K562 (cell line): ENCODE data around the gene UBAP1L. TPM values are rescaled to one million over a fixed set of nuclear protein-coding genes. Genes with fewer than 3 reads are reported as not detected.

Experiments used
- BDP1 ChIP-seq: IDR thresholded peaks from 3 replicates; pipeline ENCODE4 v1.6.1; 2011; ENCODE audit not compliant: insufficient read length, insufficient read depth
- CHD2 ChIP-seq: IDR thresholded peaks from 2 replicates; pipeline ENCODE4 v1.6.1; 2011; ENCODE audit warnings: low read depth, low read length
- CSDE1 ChIP-seq, 2 experiments: fragments of 450-650 bp; IDR thresholded peaks; 2 replicates each; pipeline ENCODE4 v1.6.1; 2016; ENCODE audit warnings: mild to moderate bottlenecking in 1 of 2
- CXXC5 ChIP-seq: fragments of 250-450 bp; sonication (Bioruptor Pico); IDR thresholded peaks from 2 replicates; pipeline ENCODE4 v1.8.0; 2022; ENCODE audit warnings: inconsistent platforms, mild to moderate bottlenecking, moderate library complexity
- ELF1 ChIP-seq: fragments of 200-800 bp; sonication (Bioruptor generic); IDR thresholded peaks from 2 replicates; pipeline ENCODE4 v1.6.1; 2016; ENCODE audit warnings: missing genetic modification characterization, missing compliant biosample characterization
- GTF2F1 ChIP-seq: IDR thresholded peaks from 2 replicates; pipeline ENCODE4 v1.6.1; 2011; ENCODE audit warnings: low read depth, low read length, improper control_type of control experiment
- HDAC6 ChIP-seq: IDR thresholded peaks from 2 replicates; pipeline ENCODE4 v1.6.1; 2012; ENCODE audit warnings: low read depth, mild to moderate bottlenecking, control low read depth, inconsistent platforms, low read length, moderate library complexity
- HLTF ChIP-seq: fragments of 450-650 bp; IDR thresholded peaks from 2 replicates; pipeline ENCODE4 v1.6.1; 2016
- L3MBTL2 ChIP-seq: fragments of 450-650 bp; IDR thresholded peaks from 2 replicates; pipeline ENCODE4 v1.6.1; 2016; ENCODE audit warnings: mild to moderate bottlenecking, moderate library complexity
- MTA1 ChIP-seq: fragments of 450-650 bp; IDR thresholded peaks from 2 replicates; pipeline ENCODE4 v1.6.1; 2017; ENCODE audit warnings: borderline replicate concordance
- NEUROD1 ChIP-seq: fragments of 150-350 bp; IDR thresholded peaks from 2 replicates; pipeline ENCODE4 v1.6.1; 2014; ENCODE audit warnings: borderline replicate concordance, low read length, low read depth; ENCODE audit not compliant: partially characterized antibody
- RBM14 ChIP-seq: fragments of 200-400 bp; formaldehyde crosslinking; IDR thresholded peaks from 2 replicates; pipeline ENCODE4 v1.6.1; 2018; ENCODE audit warnings: low read depth, mild to moderate bottlenecking, low read length, moderate library complexity, borderline replicate concordance; ENCODE audit not compliant: insufficient read depth
- SP2 ChIP-seq: IDR thresholded peaks from 2 replicates; pipeline ENCODE4 v1.6.1; 2011; ENCODE audit warnings: mild to moderate bottlenecking, low read depth, low read length, moderate library complexity; ENCODE audit not compliant: poor library complexity, severe bottlenecking; ENCODE audit errors: extremely low read depth
- STAG1 ChIP-seq: sonication (generic); formaldehyde crosslinking; IDR thresholded peaks from 2 replicates; pipeline ENCODE4 v1.5.0; 2020; ENCODE audit warnings: missing genetic modification reagents, borderline replicate concordance
- TBL1XR1 ChIP-seq, 2 experiments: IDR thresholded peaks; 2 replicates each; pipeline ENCODE4 v1.6.1; 2012; ENCODE audit warnings: improper control_type of control experiment in 2 of 2, low read length in 2 of 2, mild to moderate bottlenecking in 1 of 2
- TGIF2 ChIP-seq: sonication (generic); formaldehyde crosslinking; IDR thresholded peaks from 2 replicates; pipeline ENCODE4 v1.8.1; 2022; ENCODE audit warnings: mild to moderate bottlenecking, missing genetic modification reagents, moderate library complexity
- ZNF133 ChIP-seq: fragments of 250-450 bp; sonication (Bioruptor Pico); IDR thresholded peaks from 2 replicates; pipeline ENCODE4 v1.4.0; 2020; ENCODE audit warnings: mild to moderate bottlenecking
- ZNF146 ChIP-seq: IDR thresholded peaks from one replicate; pipeline ENCODE4 v1.6.1; 2018; ENCODE audit warnings: missing compliant biosample characterization; ENCODE audit not compliant: unreplicated experiment
- ZNF583 ChIP-seq: fragments of 250-450 bp; sonication (Bioruptor Pico); IDR thresholded peaks from 2 replicates; pipeline ENCODE4 v1.4.0; 2020
- polyA plus RNA-seq, 8 experiments: library from polyadenylated mRNA; depleted of rRNA in 4 of 8; stranded (reverse) in 5 of 8; unstranded in 3 of 8; fragments of >200 nt; fragmentation: Nextera tagmentation in 2 of 8; fragmentation: Illumina TruSeq in 1 of 8; extraction: Ambion mirVana in 2 of 8; extraction: Trizol in 1 of 8; gene quantifications; 2 replicates each; pipeline versions ENCODE4 v1.2.1 to v1.2.3, GENCODE V29; 2011 to 2014; ENCODE audit warnings: inconsistent platforms in 1 of 8, missing spikeins in 1 of 8
- total RNA-seq, 7 experiments: library from RNA; depleted of rRNA in 6 of 7; stranded (reverse); fragments of >200 nt in 6 of 7; fragmentation: Illumina TruSeq in 2 of 7; extraction: Trizol in 2 of 7; gene quantifications; 2 replicates each; pipeline versions ENCODE4 v1.2.1 to v1.2.3, GENCODE V29; 2011 to 2021; ENCODE audit warnings: low replicate concordance in 1 of 7
- TF ChIP-seq, protein P1 (sequence below): sonication (generic); formaldehyde crosslinking; IDR thresholded peaks from 2 replicates; pipeline ENCODE4 v1.8.1; 2023; ENCODE audit warnings: mild to moderate bottlenecking, missing genetic modification reagents
- TF ChIP-seq, protein P2 (sequence below), 2 experiments: fragments of 450-650 bp; IDR thresholded peaks; 2 replicates each; pipeline ENCODE4 v1.6.1; 2018; ENCODE audit warnings: mild to moderate bottlenecking in 2 of 2, low read depth in 1 of 2; ENCODE audit not compliant: partially characterized antibody in 2 of 2
- TF ChIP-seq, protein P3 (sequence below), 2 experiments: IDR thresholded peaks in 1 of 2; conservative IDR thresholded peaks in 1 of 2; 2 replicates each; pipeline ENCODE4 v1.6.1; 2016; ENCODE audit warnings: low read depth in 2 of 2, mild to moderate bottlenecking in 1 of 2, missing compliant biosample characterization in 1 of 2, missing genetic modification characterization in 1 of 2, moderate library complexity in 1 of 2

The UBAP1L gene
- total and polyA plus RNA-seq, 9 of the 15 experiments (the other 6 are each of a cell fraction or from before 2014, with no cell fraction given): 0.16 to 0.71 (median 0.41) TPM; not detected in 2

DNA sequence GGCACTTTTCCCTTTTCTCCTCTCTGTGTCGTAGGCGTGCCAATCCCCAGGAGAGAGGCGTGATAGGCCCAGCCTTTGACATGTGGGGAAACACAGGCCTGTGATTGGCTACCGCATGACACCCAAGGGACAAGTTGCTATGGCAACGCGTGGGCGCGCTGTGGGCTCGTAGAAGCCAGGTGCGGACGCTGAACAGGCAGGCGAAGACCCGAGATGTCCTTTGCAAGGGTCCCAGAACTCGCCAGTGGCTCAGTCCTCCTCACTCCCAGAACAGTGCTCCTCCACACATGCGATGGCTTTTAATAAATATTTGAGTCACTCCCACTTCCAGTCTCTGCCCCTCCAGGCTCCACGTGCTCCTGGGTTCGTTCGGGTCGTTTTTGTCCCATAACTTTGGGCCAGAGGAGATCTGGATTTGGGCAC, 65.6 kb downstream of the UBAP1L start (continued):
- TF ChIP-seq, protein P1, sequence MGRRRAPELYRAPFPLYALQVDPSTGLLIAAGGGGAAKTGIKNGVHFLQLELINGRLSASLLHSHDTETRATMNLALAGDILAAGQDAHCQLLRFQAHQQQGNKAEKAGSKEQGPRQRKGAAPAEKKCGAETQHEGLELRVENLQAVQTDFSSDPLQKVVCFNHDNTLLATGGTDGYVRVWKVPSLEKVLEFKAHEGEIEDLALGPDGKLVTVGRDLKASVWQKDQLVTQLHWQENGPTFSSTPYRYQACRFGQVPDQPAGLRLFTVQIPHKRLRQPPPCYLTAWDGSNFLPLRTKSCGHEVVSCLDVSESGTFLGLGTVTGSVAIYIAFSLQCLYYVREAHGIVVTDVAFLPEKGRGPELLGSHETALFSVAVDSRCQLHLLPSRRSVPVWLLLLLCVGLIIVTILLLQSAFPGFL (CRISPR knock-in tag): no peak
- TF ChIP-seq ELF1 (tag): no peak
- TF ChIP-seq L3MBTL2: peak; percentile 85
- TF ChIP-seq CHD2: peak; percentile 66
- TF ChIP-seq BDP1: no peak
- TF ChIP-seq RBM14: no peak
- no peak for TF ChIP-seq TBL1XR1 (IDR thresholded peaks at IDR 0.05; ENCODE audit: low read length in 2 of 2)
- no peak for TF ChIP-seq TGIF2
- peak in 1 of 2 experiments; percentile 95; a peak in 2 of 4 replicates for TF ChIP-seq CSDE1 (IDR thresholded peaks at IDR 0.05)
- peak; percentile 42 for TF ChIP-seq SP2
- TF ChIP-seq ZNF133 (CRISPR knock-in tag): no peak
- no peak for TF ChIP-seq HDAC6
- peak; percentile 59 for TF ChIP-seq CXXC5
- no peak for TF ChIP-seq ZNF146 (CRISPR knock-in tag)
- no peak for TF ChIP-seq STAG1 (CRISPR knock-in tag)
- no peak for TF ChIP-seq GTF2F1
- peak; percentile 82 for TF ChIP-seq NEUROD1
- TF ChIP-seq MTA1: no peak
- no peak for TF ChIP-seq ZNF583 (CRISPR knock-in tag)
- no peak for TF ChIP-seq HLTF
- TF ChIP-seq, protein P2, sequence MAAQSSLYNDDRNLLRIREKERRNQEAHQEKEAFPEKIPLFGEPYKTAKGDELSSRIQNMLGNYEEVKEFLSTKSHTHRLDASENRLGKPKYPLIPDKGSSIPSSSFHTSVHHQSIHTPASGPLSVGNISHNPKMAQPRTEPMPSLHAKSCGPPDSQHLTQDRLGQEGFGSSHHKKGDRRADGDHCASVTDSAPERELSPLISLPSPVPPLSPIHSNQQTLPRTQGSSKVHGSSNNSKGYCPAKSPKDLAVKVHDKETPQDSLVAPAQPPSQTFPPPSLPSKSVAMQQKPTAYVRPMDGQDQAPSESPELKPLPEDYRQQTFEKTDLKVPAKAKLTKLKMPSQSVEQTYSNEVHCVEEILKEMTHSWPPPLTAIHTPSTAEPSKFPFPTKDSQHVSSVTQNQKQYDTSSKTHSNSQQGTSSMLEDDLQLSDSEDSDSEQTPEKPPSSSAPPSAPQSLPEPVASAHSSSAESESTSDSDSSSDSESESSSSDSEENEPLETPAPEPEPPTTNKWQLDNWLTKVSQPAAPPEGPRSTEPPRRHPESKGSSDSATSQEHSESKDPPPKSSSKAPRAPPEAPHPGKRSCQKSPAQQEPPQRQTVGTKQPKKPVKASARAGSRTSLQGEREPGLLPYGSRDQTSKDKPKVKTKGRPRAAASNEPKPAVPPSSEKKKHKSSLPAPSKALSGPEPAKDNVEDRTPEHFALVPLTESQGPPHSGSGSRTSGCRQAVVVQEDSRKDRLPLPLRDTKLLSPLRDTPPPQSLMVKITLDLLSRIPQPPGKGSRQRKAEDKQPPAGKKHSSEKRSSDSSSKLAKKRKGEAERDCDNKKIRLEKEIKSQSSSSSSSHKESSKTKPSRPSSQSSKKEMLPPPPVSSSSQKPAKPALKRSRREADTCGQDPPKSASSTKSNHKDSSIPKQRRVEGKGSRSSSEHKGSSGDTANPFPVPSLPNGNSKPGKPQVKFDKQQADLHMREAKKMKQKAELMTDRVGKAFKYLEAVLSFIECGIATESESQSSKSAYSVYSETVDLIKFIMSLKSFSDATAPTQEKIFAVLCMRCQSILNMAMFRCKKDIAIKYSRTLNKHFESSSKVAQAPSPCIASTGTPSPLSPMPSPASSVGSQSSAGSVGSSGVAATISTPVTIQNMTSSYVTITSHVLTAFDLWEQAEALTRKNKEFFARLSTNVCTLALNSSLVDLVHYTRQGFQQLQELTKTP (IDR thresholded peaks at IDR 0.05; ENCODE audit: low read depth in 1 of 2, partially characterized antibody in 2 of 2): no peak
- TF ChIP-seq, protein P3, sequence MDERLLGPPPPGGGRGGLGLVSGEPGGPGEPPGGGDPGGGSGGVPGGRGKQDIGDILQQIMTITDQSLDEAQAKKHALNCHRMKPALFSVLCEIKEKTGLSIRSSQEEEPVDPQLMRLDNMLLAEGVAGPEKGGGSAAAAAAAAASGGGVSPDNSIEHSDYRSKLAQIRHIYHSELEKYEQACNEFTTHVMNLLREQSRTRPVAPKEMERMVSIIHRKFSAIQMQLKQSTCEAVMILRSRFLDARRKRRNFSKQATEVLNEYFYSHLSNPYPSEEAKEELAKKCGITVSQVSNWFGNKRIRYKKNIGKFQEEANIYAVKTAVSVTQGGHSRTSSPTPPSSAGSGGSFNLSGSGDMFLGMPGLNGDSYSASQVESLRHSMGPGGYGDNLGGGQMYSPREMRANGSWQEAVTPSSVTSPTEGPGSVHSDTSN (CRISPR knock-in tag; IDR thresholded peaks at IDR 0.05; ENCODE audit: low read depth): no peak
- TF ChIP-seq, protein P3 (tag; conservative IDR thresholded peaks at IDR 0.05; ENCODE audit: low read depth): peak; percentile 50; the same call in 1 of the 2 replicates
